ENCODE data around the gene OR10J4. TPM values are rescaled to one million over a fixed set of nuclear protein-coding genes. Genes with fewer than 3 reads are reported as not detected.
A peak's percentile ranks its signal among the peaks of the same experiment; 100 is the strongest.

The OR10J4 gene
- total RNA-seq, 4 donors from 2014 or later: not detected

- Histone ChIP-seq H3K27ac (no peak overlapping the region), H3K9me3 (no peaks in the 10 kb centered on the region), H3K4me1 (no peaks in the 10 kb centered on the region), H3K4me3 (no peak overlapping the region), H3K36me3 (no peaks in the 10 kb centered on the region), H3K27me3 (no peaks in the 10 kb centered on the region)
- TF ChIP-seq POLR2A (IDR thresholded peaks at IDR 0.05): no peak
- no peak for TF ChIP-seq CTCF (IDR thresholded peaks at IDR 0.05)
- 64 to 71% methylated on average over 4 of the region's 4 CpGs for WGBS, 2 donors
- no peak for DNase-seq
- intact Hi-C loops (cut with DNase I): no loop called here
These were observed 2.7 kb upstream of the OR10J4 start for GRCh38 chr1:159429074-159429861.

GRCh38 chr1:159430985-159431384 is 1.0 kb upstream of the OR10J4 start:
- no peaks in the 10 kb centered on the region for H3K4me1 ChIP-seq
- H3K27ac ChIP-seq: no peak overlapping the region
- H3K4me3 ChIP-seq: no peak overlapping the region
- TF ChIP-seq POLR2A (IDR thresholded peaks at IDR 0.05): no peak
- TF ChIP-seq CTCF (IDR thresholded peaks at IDR 0.05): no peak
- DNase-seq: no peak
- H3K9me3 ChIP-seq: no peaks in the 10 kb centered on the region
- no peaks in the 10 kb centered on the region for H3K36me3 ChIP-seq
- intact Hi-C loops (cut with DNase I): no loop called here
- H3K27me3 ChIP-seq: no peaks in the 10 kb centered on the region
- 70 to 83% methylated on average over 6 of the region's 6 CpGs for WGBS, 2 donors

GRCh38 chr1:159436469-159436868 is 4.5 kb downstream of the OR10J4 start:
- Histone ChIP-seq H3K36me3 (no peaks in the 10 kb centered on the region), H3K9me3 (no peaks in the 10 kb centered on the region), H3K4me3 (no peak overlapping the region), H3K27me3 (no peaks in the 10 kb centered on the region), H3K4me1 (no peaks in the 10 kb centered on the region), H3K27ac (no peak overlapping the region)
- no peak for TF ChIP-seq POLR2A (IDR thresholded peaks at IDR 0.05)
- intact Hi-C loops (cut with DNase I): no loop called here
- no peak for DNase-seq
- WGBS, 2 donors: 49 to 55% methylated on average over 4 of the region's 4 CpGs

- TF ChIP-seq POLR2A (IDR thresholded peaks at IDR 0.05) (no peak), CTCF (IDR thresholded peaks at IDR 0.05) (no peak)
- H3K27ac ChIP-seq: no peak within 1 kb of the TSS
- no peak for DNase-seq
- no peak within 1 kb of the TSS for H3K4me3 ChIP-seq
- H3K36me3 ChIP-seq: no peaks in the 10 kb centered on the region
- no peaks in the 10 kb centered on the region for H3K9me3 ChIP-seq
- intact Hi-C loops (cut with DNase I): no loop called here
- no peaks in the 10 kb centered on the region for H3K4me1 ChIP-seq
- no peaks in the 10 kb centered on the region for H3K27me3 ChIP-seq
These were observed 7.4 kb downstream of the OR10J4 start, which contains the start of gene OR10J1 for GRCh38 chr1:159439422-159439821. TSS of gene OR10J1 (plus strand) at chr1:159439722. CDS start at chr1:159439792, 70 bp downstream.

- no peak for DNase-seq
- intact Hi-C loops (cut with DNase I): no loop called here
- Histone ChIP-seq H3K4me1 (no peaks in the 10 kb centered on the region), H3K4me3 (no peak overlapping the region), H3K27ac (peak overlapping the region in 1 of 4 donors; percentile 14), H3K36me3 (no peaks in the 10 kb centered on the region), H3K9me3 (no peaks in the 10 kb centered on the region), H3K27me3 (no peaks in the 10 kb centered on the region)
- TF ChIP-seq POLR2A (IDR thresholded peaks at IDR 0.05): no peak
These were observed 9.4 kb downstream of the OR10J4 start for GRCh38 chr1:159441360-159441759.

GRCh38 chr1:159442428-159442827 is 10.4 kb downstream of the OR10J4 start:
- 41 to 67% methylated on average over 2 of the region's 2 CpGs for WGBS, 2 donors
- DNase-seq: no peak
- H3K36me3 ChIP-seq: no peaks in the 10 kb centered on the region

More at GRCh38 chr1:159442428-159442827, 10.4 kb downstream of the OR10J4 start:
- Histone ChIP-seq H3K27ac (no peak overlapping the region), H3K9me3 (no peaks in the 10 kb centered on the region), H3K27me3 (no peaks in the 10 kb centered on the region), H3K4me1 (no peaks in the 10 kb centered on the region), H3K4me3 (no peak overlapping the region)
- intact Hi-C loops (cut with DNase I): no loop called here
- TF ChIP-seq CTCF (IDR thresholded peaks at IDR 0.05) (no peak), POLR2A (IDR thresholded peaks at IDR 0.05) (no peak)

All from esophagus squamous epithelium (tissue), 5 donors.